SU-DHL-6 (cell line): Measurements from ENCODE around the gene VAV3.

Experiments used
- H2AFZ ChIP-seq: fragments of 200-600 bp; sonication (generic); 2 replicates; pipeline ENCODE4 v1.6.1; 2014; ENCODE audit warnings: low read depth, mild to moderate bottlenecking, moderate library complexity, mixed read lengths, antibody characterized with exemption, low read length; ENCODE audit not compliant: severe bottlenecking
- H3F3A ChIP-seq: fragments of 200-600 bp; shearing (Covaris generic); 2 replicates; pipeline ENCODE4 v1.6.0; 2016; ENCODE audit warnings: antibody characterized with exemption, mild to moderate bottlenecking; ENCODE audit not compliant: insufficient read depth
- H3K27ac ChIP-seq: fragments of 200-600 bp; sonication (generic); 2 replicates; pipeline ENCODE4 v1.5.1; 2016; ENCODE audit warnings: low read depth, mild to moderate bottlenecking, low read length, moderate library complexity, mixed read lengths
- H3K27me3 ChIP-seq: fragments of 200-600 bp; sonication (generic), shearing (Covaris generic); 2 replicates; pipeline ENCODE4 v1.6.0; 2014; ENCODE audit warnings: mild to moderate bottlenecking, low read length
- H3K36me3 ChIP-seq: fragments of 200-600 bp; sonication (generic); 2 replicates; pipeline ENCODE4 v1.6.1; 2014; ENCODE audit warnings: mild to moderate bottlenecking, low read length, mixed read lengths
- H3K4me2 ChIP-seq: fragments of 300-600, 200-600 bp; shearing (Covaris generic), sonication (generic); 2 replicates; pipeline ENCODE4 v1.6.0; 2014; ENCODE audit warnings: low read length, low read depth, mild to moderate bottlenecking; ENCODE audit not compliant: poor library complexity, severe bottlenecking
- H3K4me3 ChIP-seq: fragments of 200-600 bp; sonication (generic); 2 replicates; pipeline ENCODE4 v1.5.1; 2014; ENCODE audit warnings: antibody characterized with exemption, low read length, mild to moderate bottlenecking, mixed read lengths; ENCODE audit not compliant: insufficient read depth, poor library complexity, severe bottlenecking
- H3K79me2 ChIP-seq: fragments of 200-600 bp; sonication (generic); 2 replicates; pipeline ENCODE4 v1.6.1; 2014; ENCODE audit warnings: mild to moderate bottlenecking, low read length, moderate library complexity; ENCODE audit not compliant: insufficient read depth
- H3K9ac ChIP-seq: fragments of 200-600 bp; sonication (generic); 2 replicates; pipeline ENCODE4 v1.7.0; 2014; ENCODE audit warnings: mild to moderate bottlenecking, low read length
- H3K9me2 ChIP-seq: fragments of 200-600 bp; sonication (generic); replicated peaks from 2 replicates; pipeline ENCODE4 v1.6.1; 2014; ENCODE audit warnings: low read length; ENCODE audit not compliant: insufficient read depth
- H3K9me3 ChIP-seq: fragments of 200-600 bp; sonication (generic); 2 replicates; pipeline ENCODE4 v1.6.1; 2014; ENCODE audit warnings: low read length, mixed read lengths; ENCODE audit not compliant: insufficient read depth
- H4K20me1 ChIP-seq: fragments of 200-600 bp; sonication (generic); 2 replicates; pipeline ENCODE4 v1.6.1; 2014; ENCODE audit warnings: low read depth, mild to moderate bottlenecking, antibody characterized with exemption, low read length, moderate library complexity, mixed read lengths
- CTCF ChIP-seq: fragments of 200-600 bp; sonication (generic); IDR thresholded peaks from one replicate; pipeline ENCODE4 v1.5.1; 2017; ENCODE audit warnings: antibody characterized with exemption, mild to moderate bottlenecking, low read length, moderate library complexity; ENCODE audit not compliant: insufficient read depth, poor library complexity, severe bottlenecking
- EZH2phosphoT487 ChIP-seq: fragments of 200-600 bp; sonication (generic), shearing (Covaris generic); conservative IDR thresholded peaks from 2 replicates; pipeline ENCODE4 v1.6.1; 2018; ENCODE audit warnings: mild to moderate bottlenecking, antibody characterized with exemption, low read length, moderate library complexity, mixed read lengths

Gene VAV3

GRCh38 chr1:107979926-107980325 is 14.9 kb upstream of the VAV3 start:
- no peak overlapping the region for H3K4me2 ChIP-seq
- TF ChIP-seq EZH2phosphoT487 (no peak), CTCF (no peak)
- no peaks in the 10 kb centered on the region for H3K27me3 ChIP-seq
- no peaks in the 10 kb centered on the region for H3K36me3 ChIP-seq
- H3F3A ChIP-seq, result no peaks in the 10 kb centered on the region
- no peak overlapping the region for H3K27ac ChIP-seq
- H3K79me2 ChIP-seq, result no peaks in the 10 kb centered on the region
- H2AFZ ChIP-seq, result no peak overlapping the region
- no peak overlapping the region for H3K9ac ChIP-seq
- H3K4me3 ChIP-seq, result no peak overlapping the region
- no peaks in the 10 kb centered on the region; the same call in 1 of the 2 replicates for H3K9me2 ChIP-seq
- no peaks in the 10 kb centered on the region for H4K20me1 ChIP-seq
- H3K9me3 ChIP-seq, result no peaks in the 10 kb centered on the region

- Histone ChIP-seq H3K4me2 (no peak overlapping the region), H3K9ac (no peak overlapping the region), H3K79me2 (no peaks in the 10 kb centered on the region), H4K20me1 (no peaks in the 10 kb centered on the region), H3K27me3 (no peaks in the 10 kb centered on the region), H3K4me3 (no peak overlapping the region), H3K9me3 (no peaks in the 10 kb centered on the region), H3K9me2 (no peaks in the 10 kb centered on the region; the same call in 1 of the 2 replicates), H3K36me3 (no peaks in the 10 kb centered on the region), H3F3A (no peaks in the 10 kb centered on the region), H2AFZ (no peak overlapping the region), H3K27ac (no peak overlapping the region)
- TF ChIP-seq EZH2phosphoT487 (no peak), CTCF (no peak)
Measured at GRCh38 chr1:107979088-107979487, 14.1 kb upstream of the VAV3 start.

- Histone ChIP-seq H3K4me2 (no peak overlapping the region), H3K9me3 (no peaks in the 10 kb centered on the region), H3K9me2 (no peaks in the 10 kb centered on the region), H3K36me3 (no peaks in the 10 kb centered on the region), H3K9ac (no peak overlapping the region), H3K4me3 (no peak overlapping the region), H3K27ac (no peak overlapping the region), H3K27me3 (no peaks in the 10 kb centered on the region), H2AFZ (no peak overlapping the region), H4K20me1 (no peaks in the 10 kb centered on the region), H3K79me2 (no peaks in the 10 kb centered on the region), H3F3A (no peaks in the 10 kb centered on the region)
- no peak for TF ChIP-seq EZH2phosphoT487
- no peak for TF ChIP-seq CTCF
Measured at GRCh38 chr1:107976836-107977235, 11.9 kb upstream of the VAV3 start.
